Nephron progenitor cell (in vitro differentiated cells): ENCODE results near the gene MAN1A2.

ENCODE experiments used
- DNase-seq: peaks from one replicate; pipeline ENCODE4 v3.0.0; 2021
- H3K27ac Mint-ChIP-seq: 2 replicates; pipeline ENCODE4 v1.8.0; 2021; ENCODE audit warnings: mild to moderate bottlenecking, moderate library complexity, mixed read lengths
- H3K27me3 Mint-ChIP-seq: 2 replicates; pipeline ENCODE4 v1.8.0; 2021; ENCODE audit warnings: mild to moderate bottlenecking, low read depth, mixed read lengths; ENCODE audit not compliant: poor library complexity
- H3K36me3 Mint-ChIP-seq: 2 replicates; pipeline ENCODE4 v1.8.0; 2021; ENCODE audit warnings: low read depth, mixed read lengths
- H3K4me1 Mint-ChIP-seq: 2 replicates; pipeline ENCODE4 v1.8.0; 2021; ENCODE audit warnings: mixed read lengths
- H3K4me3 Mint-ChIP-seq: 2 replicates; pipeline ENCODE4 v1.8.0; 2021; ENCODE audit warnings: mild to moderate bottlenecking, moderate library complexity, mixed read lengths
- H3K9me3 Mint-ChIP-seq: 2 replicates; pipeline ENCODE4 v1.8.0; 2021; ENCODE audit warnings: mild to moderate bottlenecking, moderate library complexity, mixed read lengths
- CTCF ChIP-seq: fragments of 200-600 bp; sonication (generic); IDR thresholded peaks from 2 replicates; pipeline ENCODE4 v1.5.0; 2021; ENCODE audit warnings: antibody characterized with exemption

The MAN1A2 gene

GRCh38 chr1:117501281-117501680, 134.0 kb downstream of the MAN1A2 start:
- Mint-ChIP-seq H3K27me3 (no peaks in the 10 kb centered on the region), H3K27ac (no peak overlapping the region)
- DNase-seq: no peak

GRCh38 chr1:117511273-117511672, 144.0 kb downstream of the MAN1A2 start:
- Mint-ChIP-seq H3K36me3 (peaks cover 7% of the 10 kb centered on the region), H3K9me3 (no peaks in the 10 kb centered on the region), H3K4me1 (peaks cover 6% of the 10 kb centered on the region), H3K27ac (no peak overlapping the region), H3K4me3 (no peak overlapping the region), H3K27me3 (no peaks in the 10 kb centered on the region)
- no peak for TF ChIP-seq CTCF
- DNase-seq: no peak

More at GRCh38 chr1:117501281-117501680, 134.0 kb downstream of the MAN1A2 start:
- H3K4me1 Mint-ChIP-seq: no peaks in the 10 kb centered on the region
- no peak overlapping the region for H3K4me3 Mint-ChIP-seq
- no peak for TF ChIP-seq CTCF
- H3K36me3 Mint-ChIP-seq: peaks cover 10% of the 10 kb centered on the region
- no peaks in the 10 kb centered on the region for H3K9me3 Mint-ChIP-seq

- peaks cover 16% of the 10 kb centered on the region for H3K36me3 Mint-ChIP-seq
- H3K4me3 Mint-ChIP-seq: no peak overlapping the region
- H3K27me3 Mint-ChIP-seq: no peaks in the 10 kb centered on the region
- no peak overlapping the region for H3K27ac Mint-ChIP-seq
- peak; percentile 58 for TF ChIP-seq CTCF
- H3K9me3 Mint-ChIP-seq: no peaks in the 10 kb centered on the region
- H3K4me1 Mint-ChIP-seq: peaks cover 6% of the 10 kb centered on the region
- DNase-seq: no peak
These were observed 145.6 kb downstream of the MAN1A2 start for GRCh38 chr1:117512728-117513321.

GRCh38 chr1:117523111-117523510, 155.9 kb downstream of the MAN1A2 start:
- Mint-ChIP-seq H3K4me1 (no peaks in the 10 kb centered on the region), H3K36me3 (peaks cover 38% of the 10 kb centered on the region), H3K27me3 (peaks cover 6% of the 10 kb centered on the region), H3K9me3 (peaks cover 5% of the 10 kb centered on the region), H3K27ac (no peak overlapping the region), H3K4me3 (no peak overlapping the region)
- TF ChIP-seq CTCF: no peak
- DNase-seq: no peak

GRCh38 chr1:117527074-117527473, 159.8 kb downstream of the MAN1A2 start:
- Mint-ChIP-seq H3K4me3 (no peak overlapping the region), H3K27me3 (no peaks in the 10 kb centered on the region), H3K27ac (no peak overlapping the region), H3K9me3 (peaks cover 7% of the 10 kb centered on the region), H3K36me3 (peaks cover 30% of the 10 kb centered on the region), H3K4me1 (no peaks in the 10 kb centered on the region)
- no peak for TF ChIP-seq CTCF
- no peak for DNase-seq

GRCh38 chr1:117527566-117528102, 160.4 kb downstream of the MAN1A2 start:
- H3K36me3 Mint-ChIP-seq: peaks cover 25% of the 10 kb centered on the region
- no peak overlapping the region for H3K4me3 Mint-ChIP-seq
- no peak for TF ChIP-seq CTCF
- H3K9me3 Mint-ChIP-seq: peaks cover 7% of the 10 kb centered on the region
- no peaks in the 10 kb centered on the region for H3K4me1 Mint-ChIP-seq
- no peaks in the 10 kb centered on the region for H3K27me3 Mint-ChIP-seq
- H3K27ac Mint-ChIP-seq: no peak overlapping the region
- DNase-seq: no peak
